Astrocyte of the cerebellum (primary cell): ENCODE data around the gene NOMO2.
A peak's percentile ranks its signal among the peaks of the same experiment; 100 is the strongest.
"Not testable (repeated sequence)": the region's sequence is repeated elsewhere in the genome, so short reads cannot be mapped to it uniquely, and the experiment has no call there.

ENCODE experiments used
- DNase-seq: peaks from one replicate; pipeline ENCODE4 v3.0.0-alpha.2; 2011; ENCODE audit warnings: low read depth
- H3K4me3 ChIP-seq: 2 replicates; pipeline ENCODE4 v1.5.1; 2011; ENCODE audit warnings: mild to moderate bottlenecking, low read depth, low read length, moderate library complexity
- in situ Hi-C: cut with HindIII; loops from 2 replicates; pipeline ENCODE4 v1.10.0; 2017; ENCODE audit warnings: low sequenced_read_pairs

Gene NOMO2

GRCh38 chr16:18409532-18410293 is 152.2 kb downstream of the NOMO2 start:
- H3K4me3 ChIP-seq, DNase-seq, in situ Hi-C loops: not testable (repeated sequence)

DNA sequence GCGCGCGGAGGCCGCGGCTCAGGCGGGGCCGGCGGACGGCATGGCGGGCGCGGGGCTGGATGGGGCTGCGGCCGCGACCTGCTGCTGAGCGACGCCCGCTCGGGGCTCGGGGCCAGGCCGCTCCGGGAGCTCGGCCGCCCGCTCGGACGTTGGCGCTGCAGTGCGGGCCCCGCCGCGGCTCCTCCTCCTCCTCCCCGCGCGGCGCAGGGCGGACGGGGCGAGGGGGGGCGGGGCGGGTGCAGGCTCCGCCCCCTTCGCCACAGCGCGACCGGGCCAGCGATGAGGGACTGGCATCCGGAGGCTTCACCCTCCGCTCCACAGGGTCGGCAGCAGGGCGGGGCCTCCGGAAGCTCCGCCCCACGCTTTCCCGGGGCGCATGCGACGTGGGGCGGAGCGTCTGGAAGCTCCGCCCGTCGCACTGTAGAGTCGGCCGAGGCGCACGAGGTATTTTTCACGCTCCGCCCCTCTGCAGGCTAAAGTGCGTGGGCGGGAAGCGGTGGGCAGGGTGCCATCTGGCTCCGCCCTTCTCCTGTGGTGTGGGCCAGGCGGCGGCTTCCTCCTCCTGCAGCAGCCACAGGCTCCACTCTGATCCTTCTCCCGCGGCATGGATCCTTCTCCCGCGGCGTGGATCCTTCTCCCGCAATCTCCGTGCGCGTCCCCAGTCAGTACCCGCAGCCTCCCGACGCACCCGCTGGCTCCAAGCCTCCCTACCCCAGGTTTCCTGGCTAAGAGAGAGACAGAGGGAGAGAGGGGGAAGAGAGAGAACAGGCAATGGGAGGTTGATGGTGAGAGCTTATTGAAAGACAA is 159.8 kb downstream of the NOMO2 start:
- DNase-seq, in situ Hi-C loops, H3K4me3 ChIP-seq: not testable (repeated sequence)

DNA sequence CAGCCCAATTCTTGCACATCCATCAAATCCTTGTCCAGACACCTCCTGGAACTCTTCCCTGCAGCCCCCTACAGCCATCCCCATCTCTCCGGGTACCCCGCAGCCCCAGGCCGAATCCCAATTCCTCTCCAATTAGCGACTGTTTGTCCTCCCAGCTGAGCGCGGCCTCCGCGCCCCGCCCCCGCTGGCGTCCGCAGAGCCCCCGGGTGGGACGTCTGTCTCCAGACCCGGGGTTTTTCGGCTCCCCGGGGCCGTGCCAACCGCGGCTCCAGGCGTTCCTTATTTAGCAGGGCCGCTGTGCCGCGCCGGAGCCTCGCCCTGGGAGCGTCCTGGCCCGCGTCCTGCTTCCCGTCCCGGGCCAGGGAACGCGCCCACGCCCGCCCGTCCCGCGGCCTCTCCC is 160.7 kb downstream of the NOMO2 start:
- DNase-seq, in situ Hi-C loops: not testable (repeated sequence)
- H3K4me3 ChIP-seq: peak overlapping the region; percentile 32

DNA sequence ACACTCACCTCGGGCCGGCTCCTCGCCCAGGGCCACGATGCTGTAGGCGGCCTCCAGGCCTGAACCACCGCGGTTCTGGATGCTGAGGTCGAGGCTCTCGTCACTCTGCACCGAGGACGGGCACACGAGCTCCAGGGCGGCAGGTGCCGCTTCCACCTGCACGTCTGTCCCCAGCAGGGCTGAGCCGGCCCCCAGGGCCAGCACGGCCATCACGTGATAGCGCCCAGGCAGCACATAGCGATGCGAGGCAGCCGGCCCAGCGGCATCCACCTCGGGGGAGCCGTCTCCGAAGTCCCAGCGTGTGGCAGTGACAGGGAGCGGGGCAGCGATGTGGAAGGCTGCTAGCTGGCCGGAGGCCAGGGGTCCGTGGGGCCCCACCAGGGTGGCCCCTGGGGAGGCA is 167.5 kb downstream of the NOMO2 start:
- DNase-seq, in situ Hi-C loops, H3K4me3 ChIP-seq: not testable (repeated sequence)

GRCh38 chr16:18387767-18388166 is 174.1 kb downstream of the NOMO2 start:
- H3K4me3 ChIP-seq, in situ Hi-C loops: not testable (repeated sequence)

DNA sequence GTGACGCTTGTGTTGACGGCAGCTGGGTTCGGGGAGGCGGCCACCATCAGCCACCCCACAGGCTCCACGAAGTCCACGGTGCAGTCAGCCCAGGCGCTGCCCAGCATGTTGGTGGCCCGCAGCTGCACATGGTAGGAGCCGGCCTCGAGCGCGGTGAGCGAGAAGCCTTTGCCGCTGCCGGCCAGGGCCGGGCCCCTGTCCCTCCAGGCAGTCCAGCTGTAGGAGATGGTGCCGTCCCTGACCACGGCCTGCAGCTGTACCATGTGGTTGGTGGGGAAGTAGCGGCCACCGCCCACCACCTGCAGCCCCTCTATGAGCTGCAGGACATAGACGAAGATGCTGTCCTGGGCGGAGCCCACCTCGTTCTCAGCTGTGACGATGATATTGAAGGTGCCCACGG is 175.4 kb downstream of the NOMO2 start:
- H3K4me3 ChIP-seq, in situ Hi-C loops, DNase-seq: not testable (repeated sequence)

More at GRCh38 chr16:18387767-18388166, 174.1 kb downstream of the NOMO2 start:
- not testable (repeated sequence) for DNase-seq

DNA sequence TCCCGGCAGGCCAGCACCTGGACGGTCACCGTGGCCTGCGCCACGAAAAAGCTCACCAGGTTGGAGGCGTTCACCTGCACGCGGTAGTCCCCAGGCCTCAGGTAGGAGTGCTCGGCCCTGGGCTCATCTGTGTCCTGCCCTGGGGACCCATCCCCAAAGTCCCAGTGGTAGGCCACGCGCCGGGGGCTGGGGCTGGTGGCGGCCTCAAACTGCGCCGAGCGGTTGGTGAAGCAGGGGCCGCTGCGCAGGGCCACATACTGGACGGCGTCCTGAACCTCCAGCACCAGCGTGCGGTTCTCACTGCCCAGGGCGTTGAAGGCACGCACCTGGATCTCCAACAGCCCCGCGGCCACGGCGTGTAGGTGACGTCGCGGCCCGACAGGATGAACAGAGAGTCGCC is 176.6 kb downstream of the NOMO2 start:
- in situ Hi-C loops, DNase-seq, H3K4me3 ChIP-seq: not testable (repeated sequence)

DNA sequence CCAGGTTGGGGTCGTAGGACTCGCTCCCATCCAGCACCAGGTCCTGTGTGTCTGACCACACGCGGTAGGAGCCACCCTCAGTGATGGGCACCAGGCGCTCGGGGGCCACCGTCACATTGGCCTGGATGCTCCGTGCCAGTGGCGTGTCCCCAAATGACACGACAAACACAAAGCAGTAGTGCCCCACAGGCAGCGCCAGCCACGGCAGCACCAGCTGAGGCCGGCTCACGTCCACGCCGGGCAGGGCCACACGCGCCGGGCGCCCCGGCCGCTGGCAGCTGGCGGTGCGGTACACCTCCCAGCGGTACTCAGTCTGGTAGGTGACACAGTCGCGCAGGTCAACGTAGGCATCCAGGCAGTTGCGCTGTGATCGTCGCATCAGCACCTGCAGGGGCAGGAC is 177.0 kb downstream of the NOMO2 start:
- DNase-seq, H3K4me3 ChIP-seq, in situ Hi-C loops: not testable (repeated sequence)

DNA sequence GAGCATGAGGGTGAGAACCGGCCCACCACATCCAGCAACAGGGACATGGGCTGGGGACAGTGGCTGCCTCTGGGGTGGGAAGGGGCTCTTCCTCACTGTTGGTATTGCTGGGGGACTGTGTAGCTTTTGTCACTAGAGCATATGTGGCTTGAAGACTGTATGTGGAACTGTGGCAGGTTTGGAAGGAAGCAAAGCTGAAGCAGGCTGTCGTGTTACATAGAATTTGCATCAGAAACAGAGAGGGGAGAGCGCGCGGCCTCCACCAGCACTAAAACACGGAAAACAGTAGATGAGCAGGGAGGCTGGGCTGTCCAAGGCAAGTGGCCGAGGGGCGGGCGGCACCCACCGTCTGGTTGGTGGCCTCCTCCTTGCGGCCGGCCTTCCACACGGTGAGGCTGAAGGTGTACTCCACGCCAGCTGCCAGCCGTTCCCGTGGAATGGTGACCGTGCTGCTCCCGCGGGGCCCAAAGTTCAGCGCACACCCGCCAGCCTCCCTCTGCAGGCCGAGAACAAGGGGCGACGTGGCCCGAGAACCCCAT is 177.7 kb downstream of the NOMO2 start:
- H3K4me3 ChIP-seq, DNase-seq, in situ Hi-C loops: not testable (repeated sequence)

DNA sequence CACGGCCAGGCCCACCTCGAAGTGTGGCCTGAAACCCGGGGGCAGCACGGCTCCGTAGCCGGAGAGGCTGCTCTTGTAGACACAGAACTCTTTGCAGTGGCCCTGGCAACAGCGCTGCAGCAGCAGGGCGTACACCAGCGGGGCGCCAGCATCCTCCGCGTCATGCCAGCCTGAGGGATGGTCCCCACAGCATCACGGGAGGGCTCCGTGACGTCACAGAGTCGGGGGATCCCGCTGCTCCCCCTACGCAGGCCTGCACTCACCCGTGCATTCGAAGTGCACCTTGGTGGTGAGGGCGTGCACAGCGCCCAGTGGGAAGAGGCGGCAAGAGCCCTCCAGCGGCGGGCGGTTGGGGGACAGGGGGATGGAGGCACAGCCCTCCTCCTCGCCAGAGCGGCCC is 179.2 kb downstream of the NOMO2 start:
- DNase-seq, H3K4me3 ChIP-seq, in situ Hi-C loops: not testable (repeated sequence)
